Neural progenitor cell (in vitro differentiated cells): ENCODE measurements around the gene KCNQ1. TPM values are rescaled to one million over a fixed set of nuclear protein-coding genes. Genes with fewer than 3 reads are reported as not detected.

ENCODE experiments used
- DNase-seq: peaks from one replicate; pipeline ENCODE4 v3.0.0-alpha.2; 2016; ENCODE audit warnings: low spot score
- H2AFZ ChIP-seq: fragments of 200-600 bp; sonication (generic); replicated peaks from 2 replicates; pipeline ENCODE4 v1.6.1; 2016; ENCODE audit warnings: antibody characterized with exemption
- H3F3A ChIP-seq: fragments of 200-600 bp; sonication (generic); 2 replicates; pipeline ENCODE4 v1.6.1; 2016; ENCODE audit warnings: antibody characterized with exemption, low read depth
- H3K27ac ChIP-seq: fragments of 200-600 bp; sonication (generic); 2 replicates; pipeline ENCODE4 v1.5.1; 2016; ENCODE audit warnings: mild to moderate bottlenecking
- H3K27me3 ChIP-seq: fragments of 200-600 bp; sonication (generic); 2 replicates; pipeline ENCODE4 v1.6.1; 2016; ENCODE audit warnings: mild to moderate bottlenecking, moderate library complexity
- H3K36me3 ChIP-seq: fragments of 200-600 bp; sonication (generic); 2 replicates; pipeline ENCODE4 v1.5.1; 2016
- H3K4me1 ChIP-seq: fragments of 200-600 bp; sonication (generic); 2 replicates; pipeline ENCODE4 v1.6.1; 2016; ENCODE audit warnings: mixed run types
- H3K4me2 ChIP-seq: fragments of 200-600 bp; sonication (generic); 2 replicates; pipeline ENCODE4 v1.6.1; 2016
- H3K4me3 ChIP-seq: fragments of 200-600 bp; sonication (generic); 2 replicates; pipeline ENCODE4 v1.5.1; 2016
- H3K79me2 ChIP-seq: fragments of 200-600 bp; sonication (generic); 2 replicates; pipeline ENCODE4 v1.6.1; 2016; ENCODE audit warnings: low read depth
- H3K9ac ChIP-seq: fragments of 200-600 bp; sonication (generic); 2 replicates; pipeline ENCODE4 v1.6.1; 2016
- H3K9me3 ChIP-seq: fragments of 200-600 bp; sonication (generic); 2 replicates; pipeline ENCODE4 v1.5.1; 2016; ENCODE audit warnings: low read depth
- H4K20me1 ChIP-seq: fragments of 200-600 bp; sonication (generic); 2 replicates; pipeline ENCODE4 v1.6.1; 2016; ENCODE audit warnings: low read depth
- H3K27ac Mint-ChIP-seq: 3 replicates; pipeline ENCODE4 v1.8.0; 2021; ENCODE audit warnings: mixed read lengths
- H3K27me3 Mint-ChIP-seq: 2 replicates; pipeline ENCODE4 v1.8.0; 2022; ENCODE audit warnings: low read depth, mild to moderate bottlenecking, inconsistent platforms, moderate library complexity, mixed read lengths; ENCODE audit not compliant: insufficient read depth
- H3K36me3 Mint-ChIP-seq: 3 replicates; pipeline ENCODE4 v1.8.0; 2021; ENCODE audit warnings: mixed read lengths
- H3K4me1 Mint-ChIP-seq: 3 replicates; pipeline ENCODE4 v1.8.0; 2021; ENCODE audit warnings: mixed read lengths
- H3K4me3 Mint-ChIP-seq: 3 replicates; pipeline ENCODE4 v1.8.0; 2021; ENCODE audit warnings: mild to moderate bottlenecking, moderate library complexity, mixed read lengths
- H3K9me3 Mint-ChIP-seq: 3 replicates; pipeline ENCODE4 v1.8.0; 2020; ENCODE audit warnings: mixed read lengths
- EZH2 ChIP-seq: fragments of 200-600 bp; sonication (generic); IDR thresholded peaks from 2 replicates; pipeline ENCODE4 v1.6.1; 2017; ENCODE audit warnings: antibody characterized with exemption, mild to moderate bottlenecking, moderate library complexity
- EZH2phosphoT487 ChIP-seq: fragments of 200-600 bp; sonication (generic); IDR thresholded peaks from 2 replicates; pipeline ENCODE4 v1.6.1; 2017; ENCODE audit warnings: antibody characterized with exemption
- total RNA-seq: library from RNA; depleted of rRNA; stranded (reverse); fragments of >200 nt; gene quantifications from 2 replicates; pipeline ENCODE4 v1.2.3, GENCODE V29; 2015; ENCODE audit warnings: low replicate concordance
- TF ChIP-seq, protein P1 (sequence below): fragments of 200-600 bp; sonication (generic); IDR thresholded peaks from 2 replicates; pipeline ENCODE4 v1.5.1; 2017; ENCODE audit warnings: antibody characterized with exemption, mild to moderate bottlenecking

The KCNQ1 gene
- total RNA-seq, 1 donor from 2014 or later = 0.11 TPM

DNA sequence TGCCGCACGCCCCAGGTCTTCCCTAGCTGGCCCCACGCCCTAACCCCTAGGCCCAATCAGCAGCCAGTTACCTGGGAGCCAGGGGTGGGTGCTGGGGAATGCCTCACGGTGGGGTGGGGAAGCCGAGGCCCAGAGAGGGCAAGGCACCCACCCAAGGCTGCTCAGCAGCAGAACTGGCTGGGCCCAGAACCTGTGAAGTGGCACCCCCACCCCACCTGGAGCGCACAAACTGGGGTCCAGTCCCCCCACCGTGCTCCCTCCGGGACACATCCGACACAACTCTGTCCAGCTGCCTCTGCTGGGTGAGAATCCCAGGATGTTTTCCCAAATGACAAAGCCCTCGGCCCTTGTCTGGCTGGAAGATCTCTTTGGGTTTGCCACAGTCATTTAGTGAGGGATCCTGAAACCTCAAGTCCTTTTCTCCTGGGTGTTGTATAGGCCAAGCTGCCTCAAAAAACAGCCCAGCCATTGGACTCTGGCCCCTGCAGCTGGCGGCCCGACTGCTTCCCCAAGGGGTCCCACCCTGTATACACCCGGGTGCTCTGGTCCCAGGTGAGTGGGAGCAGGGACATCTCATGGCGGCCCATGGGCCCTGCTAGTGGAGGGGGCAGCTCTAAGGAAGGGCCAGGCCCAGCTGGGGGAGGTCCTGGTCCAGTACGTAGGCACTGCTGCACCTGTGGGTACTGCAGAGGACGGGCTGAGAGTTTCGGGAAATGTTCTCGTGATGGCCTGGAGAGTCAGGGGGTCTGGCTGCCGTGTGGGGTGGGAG is 23.4 kb upstream of the KCNQ1 start:
- H3K27ac Mint-ChIP-seq = no peak overlapping the region
- Histone ChIP-seq H3F3A (no peaks in the 10 kb centered on the region), H4K20me1 (no peaks in the 10 kb centered on the region), H3K9ac (no peak overlapping the region), H3K4me2 (no peak overlapping the region), H3K79me2 (no peaks in the 10 kb centered on the region), H3K4me1 (no peaks in the 10 kb centered on the region), H2AFZ (no peak overlapping the region), H3K4me3 (no peak overlapping the region), H3K27ac (no peak overlapping the region), H3K36me3 (no peaks in the 10 kb centered on the region), H3K9me3 (no peaks in the 10 kb centered on the region), H3K27me3 (no peaks in the 10 kb centered on the region)
- no peaks in the 10 kb centered on the region for H3K9me3 Mint-ChIP-seq
- H3K4me3 Mint-ChIP-seq = no peak overlapping the region
- no peaks in the 10 kb centered on the region for H3K27me3 Mint-ChIP-seq
- DNase-seq = no peak
- TF ChIP-seq, protein P1, sequence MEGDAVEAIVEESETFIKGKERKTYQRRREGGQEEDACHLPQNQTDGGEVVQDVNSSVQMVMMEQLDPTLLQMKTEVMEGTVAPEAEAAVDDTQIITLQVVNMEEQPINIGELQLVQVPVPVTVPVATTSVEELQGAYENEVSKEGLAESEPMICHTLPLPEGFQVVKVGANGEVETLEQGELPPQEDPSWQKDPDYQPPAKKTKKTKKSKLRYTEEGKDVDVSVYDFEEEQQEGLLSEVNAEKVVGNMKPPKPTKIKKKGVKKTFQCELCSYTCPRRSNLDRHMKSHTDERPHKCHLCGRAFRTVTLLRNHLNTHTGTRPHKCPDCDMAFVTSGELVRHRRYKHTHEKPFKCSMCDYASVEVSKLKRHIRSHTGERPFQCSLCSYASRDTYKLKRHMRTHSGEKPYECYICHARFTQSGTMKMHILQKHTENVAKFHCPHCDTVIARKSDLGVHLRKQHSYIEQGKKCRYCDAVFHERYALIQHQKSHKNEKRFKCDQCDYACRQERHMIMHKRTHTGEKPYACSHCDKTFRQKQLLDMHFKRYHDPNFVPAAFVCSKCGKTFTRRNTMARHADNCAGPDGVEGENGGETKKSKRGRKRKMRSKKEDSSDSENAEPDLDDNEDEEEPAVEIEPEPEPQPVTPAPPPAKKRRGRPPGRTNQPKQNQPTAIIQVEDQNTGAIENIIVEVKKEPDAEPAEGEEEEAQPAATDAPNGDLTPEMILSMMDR = no peak
- no peak for TF ChIP-seq EZH2phosphoT487
- no peak for TF ChIP-seq EZH2
- no peaks in the 10 kb centered on the region for H3K36me3 Mint-ChIP-seq
- peaks cover 3% of the 10 kb centered on the region for H3K4me1 Mint-ChIP-seq

DNA sequence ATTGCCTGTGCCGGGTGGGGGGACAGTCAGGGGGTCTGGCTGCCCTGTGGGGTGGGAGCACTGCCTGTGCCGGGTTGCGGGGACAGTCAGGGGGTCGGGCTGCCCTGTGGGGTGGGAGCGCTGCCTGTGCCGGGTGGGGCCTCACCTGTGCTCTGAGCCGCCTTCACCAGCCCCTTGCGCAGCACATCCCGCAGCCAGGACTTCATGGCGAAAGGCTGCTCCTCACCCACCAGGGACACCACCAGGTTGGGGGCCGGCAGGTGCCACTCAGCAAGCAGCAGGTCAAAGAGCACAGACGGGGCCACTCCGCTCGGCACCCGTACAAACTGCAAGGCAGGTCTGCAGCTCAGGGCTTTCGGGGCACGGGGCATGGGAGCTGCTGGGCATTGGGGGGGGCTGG is 22.8 kb upstream of the KCNQ1 start:
- no peak overlapping the region for H3K4me2 ChIP-seq
- TF ChIP-seq EZH2 (no peak), EZH2phosphoT487 (no peak)
- TF ChIP-seq, protein P1 = no peak
- no peak overlapping the region for H3K27ac Mint-ChIP-seq
- H3F3A ChIP-seq = no peaks in the 10 kb centered on the region
- no peaks in the 10 kb centered on the region for H4K20me1 ChIP-seq
- H3K27ac ChIP-seq = no peak overlapping the region
- no peaks in the 10 kb centered on the region for H3K36me3 Mint-ChIP-seq
- H3K27me3 ChIP-seq = no peaks in the 10 kb centered on the region
- no peak overlapping the region for H3K9ac ChIP-seq
- H2AFZ ChIP-seq = no peak overlapping the region
- no peaks in the 10 kb centered on the region for H3K4me1 ChIP-seq
- no peak for DNase-seq
- H3K4me3 ChIP-seq = no peak overlapping the region
- no peaks in the 10 kb centered on the region for H3K36me3 ChIP-seq
- H3K27me3 Mint-ChIP-seq = peaks cover 2% of the 10 kb centered on the region
- peaks cover 3% of the 10 kb centered on the region for H3K4me1 Mint-ChIP-seq
- no peaks in the 10 kb centered on the region for H3K9me3 Mint-ChIP-seq
- H3K4me3 Mint-ChIP-seq = no peak overlapping the region
- no peaks in the 10 kb centered on the region for H3K79me2 ChIP-seq
- no peaks in the 10 kb centered on the region for H3K9me3 ChIP-seq

DNA sequence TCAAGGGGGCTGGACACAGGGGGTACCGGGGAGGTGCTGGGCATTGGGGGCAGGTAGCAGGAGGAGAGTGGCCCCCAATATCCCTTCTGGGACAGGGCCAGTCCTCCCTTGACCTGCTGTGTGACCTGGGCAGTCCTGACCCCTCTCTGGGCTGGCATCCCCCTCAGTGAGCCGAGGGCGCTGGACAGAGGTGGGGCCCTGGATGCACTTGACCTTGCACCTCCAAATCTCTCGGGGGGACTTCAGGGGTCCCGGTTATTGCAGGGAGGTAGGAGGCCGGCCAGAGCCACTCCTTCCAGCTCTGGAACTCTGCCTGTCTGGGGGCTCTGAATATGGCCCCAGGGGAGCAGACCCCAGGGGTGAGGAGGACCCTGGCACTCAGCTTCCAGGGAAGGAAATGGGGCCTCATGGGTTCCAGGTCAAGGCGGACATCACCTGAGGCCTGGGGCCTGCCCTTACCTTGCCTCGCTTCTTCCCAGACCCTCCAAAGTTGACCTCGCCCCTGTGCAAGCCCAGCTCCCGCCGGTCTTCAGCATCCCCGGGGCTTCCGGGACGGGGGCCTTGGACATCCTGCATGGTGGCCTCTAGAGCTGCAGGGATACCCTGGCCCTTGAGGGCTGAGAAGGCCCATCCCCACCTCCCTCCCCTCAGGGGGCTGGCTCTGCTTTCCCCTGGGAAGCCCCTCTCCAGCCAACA is 22.2 kb upstream of the KCNQ1 start:
- Histone ChIP-seq H3K4me2 (no peak overlapping the region), H3K27ac (no peak overlapping the region), H2AFZ (no peak overlapping the region), H4K20me1 (no peaks in the 10 kb centered on the region), H3K9ac (no peak overlapping the region), H3K27me3 (no peaks in the 10 kb centered on the region), H3K4me3 (no peak overlapping the region), H3K79me2 (no peaks in the 10 kb centered on the region), H3K9me3 (no peaks in the 10 kb centered on the region), H3F3A (no peaks in the 10 kb centered on the region), H3K4me1 (no peaks in the 10 kb centered on the region), H3K36me3 (no peaks in the 10 kb centered on the region)
- no peak for TF ChIP-seq EZH2phosphoT487
- TF ChIP-seq, protein P1 = no peak
- TF ChIP-seq EZH2 = no peak
- Mint-ChIP-seq H3K36me3 (no peaks in the 10 kb centered on the region), H3K4me3 (no peak overlapping the region), H3K9me3 (no peaks in the 10 kb centered on the region), H3K27ac (no peak overlapping the region), H3K4me1 (peaks cover 3% of the 10 kb centered on the region), H3K27me3 (peaks cover 3% of the 10 kb centered on the region)
- DNase-seq = no peak
